Transverse colon (tissue), 3 donors: ENCODE data around the gene CCDC9B.

Experiments used
- CTCF ChIP-seq, 5 experiments: fragments of 200-600 bp in 3 of 5; fragments of 450-650 bp in 2 of 5; sonication (generic) in 3 of 5; IDR thresholded peaks; 1 replicate in 2 of 5; 2 replicates in 3 of 5; pipeline ENCODE4 v1.5.1; 2016 to 2017; ENCODE audit warnings: antibody characterized with exemption in 5 of 5, inconsistent platforms in 3 of 5, mild to moderate bottlenecking in 2 of 5, moderate library complexity in 1 of 5
- EP300 ChIP-seq: sonication (generic); formaldehyde crosslinking; IDR thresholded peaks from one replicate; pipeline ENCODE4 v1.6.1; 2017; ENCODE audit warnings: antibody characterized with exemption, low read depth
- POLR2A ChIP-seq: fragments of 450-650 bp; IDR thresholded peaks from one replicate; pipeline ENCODE4 v1.6.1; 2016; ENCODE audit warnings: antibody characterized with exemption, mild to moderate bottlenecking, moderate library complexity

- TF ChIP-seq CTCF (IDR thresholded peaks at IDR 0.05) (peak; percentile 70 to 87 (median 77)), POLR2A (no peak), EP300 (no peak)
Measured at GRCh38 chr15:40338041-40338657, 2.6 kb downstream of the CCDC9B start.
